Caco-2 (cell line): ENCODE measurements around the gene MEF2B. TPM values are rescaled to one million over a fixed set of nuclear protein-coding genes. Genes with fewer than 3 reads are reported as not detected.

Experiments
- BruUV-seq: library from RNA; stranded (reverse); fragments of 400-500 nt; replicated peaks from 2 replicates; lab custom pipeline; 2021; lab: Mats Ljungman, UMichigan
- CTCF ChIA-PET: fragments of 300-600 bp; sonication (Branson Sonifier 250); formaldehyde crosslinking; loops from one replicate; lab custom pipeline; 2022; ENCODE audit warnings: antibody characterized with exemption; lab: Charles Lee
- POLR2A ChIA-PET: fragments of 300-600 bp; sonication (Branson Sonifier 250); formaldehyde crosslinking; loops from one replicate; lab custom pipeline; 2022; ENCODE audit warnings: antibody characterized with exemption; lab: Charles Lee
- DNase-seq, 2 experiments: peaks; one replicate each; pipeline versions ENCODE4 v3.0.0 to v3.0.0-alpha.2; 2020 to 2022
- H3K27me3 ChIP-seq: replicated peaks from 2 replicates; pipeline ENCODE4 v1.6.0; 2011; ENCODE audit warnings: low read length; ENCODE audit not compliant: control insufficient read depth, insufficient read depth
- H3K36me3 ChIP-seq: 2 replicates; pipeline ENCODE4 v1.5.1; 2011; ENCODE audit warnings: low read length; ENCODE audit not compliant: control insufficient read depth, insufficient read depth
- H3K4me1 ChIP-seq: fragments of 250-450 bp; sonication (Bioruptor Pico); 2 replicates; pipeline ENCODE4 v1.5.1; 2020; ENCODE audit warnings: mild to moderate bottlenecking
- H3K4me3 ChIP-seq: 2 replicates; pipeline ENCODE4 v1.5.1; 2011; ENCODE audit warnings: low read depth, mild to moderate bottlenecking, control low read depth, low read length
- H3K9me3 ChIP-seq: fragments of 250-450 bp; sonication (Bioruptor Pico); 2 replicates; pipeline ENCODE4 v1.5.1; 2020; ENCODE audit warnings: mild to moderate bottlenecking, moderate library complexity
- H3K27ac Mint-ChIP-seq: one replicate; pipeline ENCODE4 v1.8.0; 2022; ENCODE audit warnings: mixed read lengths; ENCODE audit not compliant: unreplicated experiment
- H3K27me3 Mint-ChIP-seq: one replicate; pipeline ENCODE4 v1.8.0; 2022; ENCODE audit warnings: mixed read lengths; ENCODE audit not compliant: insufficient read depth, unreplicated experiment
- H3K36me3 Mint-ChIP-seq: one replicate; pipeline ENCODE4 v1.8.0; 2022; ENCODE audit warnings: mild to moderate bottlenecking, mixed read lengths; ENCODE audit not compliant: insufficient read depth, unreplicated experiment
- H3K4me1 Mint-ChIP-seq: one replicate; pipeline ENCODE4 v1.8.0; 2022; ENCODE audit warnings: low read depth, mixed read lengths; ENCODE audit not compliant: unreplicated experiment
- H3K4me3 Mint-ChIP-seq: one replicate; pipeline ENCODE4 v1.8.0; 2022; ENCODE audit warnings: mild to moderate bottlenecking, moderate library complexity, mixed read lengths; ENCODE audit not compliant: unreplicated experiment
- H3K9me3 Mint-ChIP-seq: one replicate; pipeline ENCODE4 v1.8.0; 2022; ENCODE audit warnings: mixed read lengths; ENCODE audit not compliant: unreplicated experiment
- CTCF ChIP-seq, 2 experiments: fragments of 200-600 bp in 1 of 2; IDR thresholded peaks; 1 replicate in 1 of 2; 2 replicates in 1 of 2; pipeline versions ENCODE4 v1.5.1 to v1.8.0; 2011 to 2022; ENCODE audit warnings: antibody characterized with exemption in 1 of 2, control low read depth in 1 of 2, inconsistent platforms in 1 of 2, low read depth in 1 of 2, low read length in 1 of 2, mild to moderate bottlenecking in 1 of 2, moderate library complexity in 1 of 2; ENCODE audit not compliant: insufficient read depth in 1 of 2, severe bottlenecking in 1 of 2, unreplicated experiment in 1 of 2
- intact Hi-C: fragments of 100-400 bp; cut with micrococcal nuclease; formaldehyde crosslinking; loops from one replicate; pipeline ENCODE4 v1.10.0; 2022; ENCODE audit not compliant: unreplicated experiment
- total RNA-seq: library from RNA; stranded (reverse); gene quantifications from 2 replicates; pipeline ENCODE4 v1.2.3, GENCODE V29; 2022

Gene MEF2B
- total RNA-seq, 1 experiment from 2014 or later, result 0.82 TPM

GRCh38 chr19:19145281-19145680 lies 24.8 kb downstream of the MEF2B start:
- no peaks in the 10 kb centered on the region for H3K36me3 Mint-ChIP-seq
- CTCF ChIA-PET, result interaction anchor here (0.5 to 1.0 kb wide), 5 partner anchors 8 to 208 kb away, joined by 3 to 7 read pairs (median 3); no protein-coding TSS in a partner anchor
- H3K27ac Mint-ChIP-seq, result no peak overlapping the region
- Histone ChIP-seq H3K9me3 (no peaks in the 10 kb centered on the region), H3K4me1 (no peaks in the 10 kb centered on the region), H3K36me3 (no peaks in the 10 kb centered on the region), H3K4me3 (no peak overlapping the region), H3K27me3 (no peaks in the 10 kb centered on the region)
- H3K4me3 Mint-ChIP-seq, result no peak overlapping the region
- no peak for TF ChIP-seq CTCF (IDR thresholded peaks at IDR 0.05; ENCODE audit: insufficient read depth in 1 of 2, low read depth in 1 of 2, low read length in 1 of 2, severe bottlenecking in 1 of 2, unreplicated experiment in 1 of 2)
- DNase-seq, result no peak
- no TSS peak for BruUV-seq
- H3K9me3 Mint-ChIP-seq, result no peaks in the 10 kb centered on the region
- no peaks in the 10 kb centered on the region for H3K27me3 Mint-ChIP-seq
- POLR2A ChIA-PET, result no interaction called here
- no peaks in the 10 kb centered on the region for H3K4me1 Mint-ChIP-seq
- intact Hi-C loops, result no loop called here

- no peaks in the 10 kb centered on the region for H3K9me3 Mint-ChIP-seq
- H3K4me3 Mint-ChIP-seq, result no peak overlapping the region
These were observed 27.7 kb downstream of the MEF2B start for GRCh38 chr19:19142347-19142746.

GRCh38 chr19:19140476-19140875 lies 29.6 kb downstream of the MEF2B start:
- POLR2A ChIA-PET, result no interaction called here
- BruUV-seq, result no TSS peak
- Mint-ChIP-seq H3K9me3 (no peaks in the 10 kb centered on the region), H3K36me3 (peaks cover 7% of the 10 kb centered on the region), H3K27ac (no peak overlapping the region), H3K4me3 (no peak overlapping the region), H3K4me1 (no peaks in the 10 kb centered on the region), H3K27me3 (no peaks in the 10 kb centered on the region)
- DNase-seq, result no peak
- no peaks in the 10 kb centered on the region for H3K27me3 ChIP-seq
- CTCF ChIA-PET, result no interaction called here
- H3K9me3 ChIP-seq, result no peaks in the 10 kb centered on the region
- no peaks in the 10 kb centered on the region for H3K36me3 ChIP-seq
- intact Hi-C loops, result no loop called here
- no peak for TF ChIP-seq CTCF (IDR thresholded peaks at IDR 0.05; ENCODE audit: insufficient read depth in 1 of 2, low read depth in 1 of 2, low read length in 1 of 2, severe bottlenecking in 1 of 2, unreplicated experiment in 1 of 2)
- no peaks in the 10 kb centered on the region for H3K4me1 ChIP-seq
- no peak overlapping the region for H3K4me3 ChIP-seq

More at GRCh38 chr19:19142347-19142746, 27.7 kb downstream of the MEF2B start:
- Histone ChIP-seq H3K9me3 (no peaks in the 10 kb centered on the region), H3K4me1 (no peaks in the 10 kb centered on the region), H3K27me3 (no peaks in the 10 kb centered on the region), H3K4me3 (no peak overlapping the region), H3K36me3 (no peaks in the 10 kb centered on the region)
- Mint-ChIP-seq H3K27me3 (no peaks in the 10 kb centered on the region), H3K4me1 (no peaks in the 10 kb centered on the region), H3K36me3 (peaks cover 7% of the 10 kb centered on the region), H3K27ac (no peak overlapping the region)
- CTCF ChIA-PET, result no interaction called here
- TF ChIP-seq CTCF (IDR thresholded peaks at IDR 0.05; ENCODE audit: insufficient read depth in 1 of 2, low read depth in 1 of 2, low read length in 1 of 2, severe bottlenecking in 1 of 2, unreplicated experiment in 1 of 2), result no peak
- intact Hi-C loops, result no loop called here
- no peak for DNase-seq
- POLR2A ChIA-PET, result no interaction called here
- BruUV-seq, result no TSS peak
